ENCODE results near the gene CCDC12. TPM values are rescaled to one million over a fixed set of nuclear protein-coding genes. Genes with fewer than 3 reads are reported as not detected.

CCDC12 gene
- total and polyA plus RNA-seq, 2 of the 13 experiments (the other 11 are each of a cell fraction or from before 2014, with no cell fraction given) = 30.1 to 49.5 TPM

DNA sequence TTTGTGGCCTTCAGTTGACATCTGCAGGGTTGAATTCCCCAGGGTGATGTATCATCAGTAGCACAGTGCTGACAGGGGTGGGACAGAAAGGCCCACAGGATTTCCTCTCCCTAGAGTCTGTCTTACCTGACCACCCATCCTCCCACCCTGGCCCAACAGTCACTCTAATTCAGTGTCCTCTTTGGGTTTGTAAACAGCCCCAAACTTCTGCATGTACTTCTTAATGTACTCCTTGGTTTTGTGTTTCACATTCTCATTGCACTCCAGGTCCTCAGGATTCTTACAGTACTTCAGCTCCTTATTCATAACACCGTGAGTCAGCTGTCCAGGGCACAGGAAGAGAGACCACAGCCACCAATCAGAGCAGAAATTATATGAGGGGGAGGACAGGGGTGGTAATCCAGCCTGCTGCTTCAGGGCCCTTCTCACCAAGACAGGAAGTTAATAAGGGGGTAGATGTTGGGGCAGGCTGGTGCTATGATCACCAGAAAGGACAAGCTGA lies 40.4 kb upstream of the CCDC12 start:
- TSS peak; percentile 45 for BruUV-seq (replicated peaks)
- ATAC-seq (no peak), FAIRE-seq (no peak), DNase-seq (ENCODE audit: low spot score) (no peak)
- Histone ChIP-seq H3K4me2 (ENCODE audit: low read depth, low read length) (no peak overlapping the region), H4K20me1 (ENCODE audit: insufficient read depth, low read length) (peaks cover 4% of the 10 kb centered on the region; the same call in 1 of the 2 replicates), H3K79me2 (ENCODE audit: insufficient read depth, low read length) (peaks cover 1% of the 10 kb centered on the region), H2AFZ (ENCODE audit: low read length) (no peak overlapping the region), H3K27me3 (ENCODE audit: control insufficient read depth in 1 of 2, insufficient read depth in 2 of 2, low read length in 2 of 2) (no peaks in the 10 kb centered on the region), H3K27ac (ENCODE audit: extremely low read length, insufficient read depth, low read length) (no peak overlapping the region), H3K36me3 (replicated peaks in 1 of 2; ENCODE audit: control insufficient read depth in 1 of 2, insufficient read depth in 2 of 2, low read length in 2 of 2) (peaks cover 15 to 43% of the 10 kb centered on the region in 2 experiments; a peak in 4 of 5 replicates), H3K4me3 (replicated peaks in 1 of 3; ENCODE audit: insufficient read depth in 1 of 3, low read depth in 2 of 3, low read length in 3 of 3) (no peak overlapping the region), H3K9ac (ENCODE audit: insufficient read depth, low read depth, low read length) (no peak overlapping the region), H3K9me3 (ENCODE audit: low read length) (no peaks in the 10 kb centered on the region), H3K4me1 (ENCODE audit: insufficient read depth, low read length) (peaks cover 48% of the 10 kb centered on the region)
- WGBS (ENCODE audit: low lambda C conversion rate) = 100% methylated on average over 1 of the region's 1 CpG
- in situ Hi-C loops (cut with HindIII; ENCODE audit: extremely low pct_ligation_motif_present, low pct_unique_long_range_greater_than_20kb) (no loop called here), intact Hi-C loops (cut with micrococcal nuclease; ENCODE audit: unreplicated experiment) (loop anchor here (10.0 kb wide), 1 partner anchor 48 kb away; no protein-coding TSS in a partner anchor)
- ChIA-PET CTCF (ENCODE audit: low intra/inter-chr PET ratio, low total read pairs) (no interaction called here), POLR2A (no interaction called here)
- TF ChIP-seq RBAK (CRISPR knock-in tag; IDR thresholded peaks at IDR 0.05) (no peak), ZSCAN20 (CRISPR knock-in tag; IDR thresholded peaks at IDR 0.05; ENCODE audit: borderline replicate concordance) (no peak), SIN3B (IDR thresholded peaks at IDR 0.05; ENCODE audit: low read length) (no peak), ZNF775 (CRISPR knock-in tag; IDR thresholded peaks at IDR 0.05; ENCODE audit: borderline replicate concordance) (no peak), GATA4 (IDR thresholded peaks at IDR 0.05; ENCODE audit: borderline replicate concordance, low read depth) (no peak), MED13 (CRISPR knock-in tag; IDR thresholded peaks at IDR 0.05) (no peak), ZNF326 (CRISPR knock-in tag; IDR thresholded peaks at IDR 0.05; ENCODE audit: borderline replicate concordance) (no peak), TAF1 (CRISPR knock-in tag; IDR thresholded peaks at IDR 0.05) (no peak), MIER2 (CRISPR knock-in tag; IDR thresholded peaks at IDR 0.05) (no peak), ZNF431 (CRISPR knock-in tag; IDR thresholded peaks at IDR 0.05; ENCODE audit: borderline replicate concordance, low read depth) (no peak)
- TF ChIP-seq, protein P1, sequence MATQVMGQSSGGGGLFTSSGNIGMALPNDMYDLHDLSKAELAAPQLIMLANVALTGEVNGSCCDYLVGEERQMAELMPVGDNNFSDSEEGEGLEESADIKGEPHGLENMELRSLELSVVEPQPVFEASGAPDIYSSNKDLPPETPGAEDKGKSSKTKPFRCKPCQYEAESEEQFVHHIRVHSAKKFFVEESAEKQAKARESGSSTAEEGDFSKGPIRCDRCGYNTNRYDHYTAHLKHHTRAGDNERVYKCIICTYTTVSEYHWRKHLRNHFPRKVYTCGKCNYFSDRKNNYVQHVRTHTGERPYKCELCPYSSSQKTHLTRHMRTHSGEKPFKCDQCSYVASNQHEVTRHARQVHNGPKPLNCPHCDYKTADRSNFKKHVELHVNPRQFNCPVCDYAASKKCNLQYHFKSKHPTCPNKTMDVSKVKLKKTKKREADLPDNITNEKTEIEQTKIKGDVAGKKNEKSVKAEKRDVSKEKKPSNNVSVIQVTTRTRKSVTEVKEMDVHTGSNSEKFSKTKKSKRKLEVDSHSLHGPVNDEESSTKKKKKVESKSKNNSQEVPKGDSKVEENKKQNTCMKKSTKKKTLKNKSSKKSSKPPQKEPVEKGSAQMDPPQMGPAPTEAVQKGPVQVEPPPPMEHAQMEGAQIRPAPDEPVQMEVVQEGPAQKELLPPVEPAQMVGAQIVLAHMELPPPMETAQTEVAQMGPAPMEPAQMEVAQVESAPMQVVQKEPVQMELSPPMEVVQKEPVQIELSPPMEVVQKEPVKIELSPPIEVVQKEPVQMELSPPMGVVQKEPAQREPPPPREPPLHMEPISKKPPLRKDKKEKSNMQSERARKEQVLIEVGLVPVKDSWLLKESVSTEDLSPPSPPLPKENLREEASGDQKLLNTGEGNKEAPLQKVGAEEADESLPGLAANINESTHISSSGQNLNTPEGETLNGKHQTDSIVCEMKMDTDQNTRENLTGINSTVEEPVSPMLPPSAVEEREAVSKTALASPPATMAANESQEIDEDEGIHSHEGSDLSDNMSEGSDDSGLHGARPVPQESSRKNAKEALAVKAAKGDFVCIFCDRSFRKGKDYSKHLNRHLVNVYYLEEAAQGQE (IDR thresholded peaks at IDR 0.05; ENCODE audit: borderline replicate concordance in 1 of 2, low read depth in 1 of 2, low read length in 2 of 2) = no peak
- TF ChIP-seq, protein P2, sequence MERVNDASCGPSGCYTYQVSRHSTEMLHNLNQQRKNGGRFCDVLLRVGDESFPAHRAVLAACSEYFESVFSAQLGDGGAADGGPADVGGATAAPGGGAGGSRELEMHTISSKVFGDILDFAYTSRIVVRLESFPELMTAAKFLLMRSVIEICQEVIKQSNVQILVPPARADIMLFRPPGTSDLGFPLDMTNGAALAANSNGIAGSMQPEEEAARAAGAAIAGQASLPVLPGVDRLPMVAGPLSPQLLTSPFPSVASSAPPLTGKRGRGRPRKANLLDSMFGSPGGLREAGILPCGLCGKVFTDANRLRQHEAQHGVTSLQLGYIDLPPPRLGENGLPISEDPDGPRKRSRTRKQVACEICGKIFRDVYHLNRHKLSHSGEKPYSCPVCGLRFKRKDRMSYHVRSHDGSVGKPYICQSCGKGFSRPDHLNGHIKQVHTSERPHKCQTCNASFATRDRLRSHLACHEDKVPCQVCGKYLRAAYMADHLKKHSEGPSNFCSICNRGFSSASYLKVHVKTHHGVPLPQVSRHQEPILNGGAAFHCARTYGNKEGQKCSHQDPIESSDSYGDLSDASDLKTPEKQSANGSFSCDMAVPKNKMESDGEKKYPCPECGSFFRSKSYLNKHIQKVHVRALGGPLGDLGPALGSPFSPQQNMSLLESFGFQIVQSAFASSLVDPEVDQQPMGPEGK (CRISPR knock-in tag; IDR thresholded peaks at IDR 0.05) = no peak
- TF ChIP-seq, protein P3, sequence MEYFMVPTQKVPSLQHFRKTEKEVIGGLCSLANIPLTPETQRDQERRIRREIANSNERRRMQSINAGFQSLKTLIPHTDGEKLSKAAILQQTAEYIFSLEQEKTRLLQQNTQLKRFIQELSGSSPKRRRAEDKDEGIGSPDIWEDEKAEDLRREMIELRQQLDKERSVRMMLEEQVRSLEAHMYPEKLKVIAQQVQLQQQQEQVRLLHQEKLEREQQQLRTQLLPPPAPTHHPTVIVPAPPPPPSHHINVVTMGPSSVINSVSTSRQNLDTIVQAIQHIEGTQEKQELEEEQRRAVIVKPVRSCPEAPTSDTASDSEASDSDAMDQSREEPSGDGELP (IDR thresholded peaks at IDR 0.05; ENCODE audit: borderline replicate concordance, low read depth) = no peak
